HCT116 (cell line): ENCODE measurements around the gene KIF18B. TPM values are rescaled to one million over a fixed set of nuclear protein-coding genes. Genes with fewer than 3 reads are reported as not detected.

Source experiments
- ATAC-seq: fragments of 200-7000 bp; cut with Tn5 transposase; 2 replicates; pipeline ENCODE4 v1.9.1; 2020; ENCODE audit warnings: mild to moderate bottlenecking, moderate library complexity
- BruUV-seq: library from RNA; stranded (reverse); fragments of 400-500 nt; replicated peaks from 2 replicates; lab custom pipeline; 2021; lab: Mats Ljungman, UMichigan
- CTCF ChIA-PET: fragments of 300-600 bp; sonication (Branson Sonifier 250); formaldehyde crosslinking; loops from one replicate; lab custom pipeline; 2021; ENCODE audit warnings: antibody characterized with exemption; lab: Charles Lee
- POLR2A ChIA-PET: fragments of 300-600, 350-600 bp; sonication (Branson Sonifier 250); formaldehyde crosslinking; loops from one replicate; lab custom pipeline; 2021; ENCODE audit warnings: antibody characterized with exemption; lab: Charles Lee
- RAD21 ChIA-PET, 2 experiments: fragments of 300-600 bp; sonication (Branson Sonifier 250); formaldehyde crosslinking; loops; one replicate each; lab custom pipeline; 2023; ENCODE audit warnings: low total read pairs in 2 of 2; ENCODE audit not compliant: uncharacterized antibody in 2 of 2, unreplicated experiment in 2 of 2, low non-redundant PET in 1 of 2; lab: Charles Lee
- DNase-seq: peaks from one replicate; pipeline ENCODE4 v3.0.0-alpha.2; 2010; ENCODE audit warnings: low read depth, low spot score
- H2AFZ ChIP-seq: fragments of 200-600 bp; shearing (Covaris generic), sonication (generic); 2 replicates; pipeline ENCODE4 v1.6.1; 2017; ENCODE audit warnings: low read depth, mixed run types, mixed read lengths, antibody characterized with exemption, low read length; ENCODE audit not compliant: poor library complexity, severe bottlenecking
- H3K27ac ChIP-seq: 2 replicates; pipeline ENCODE4 v1.5.1; 2012; ENCODE audit warnings: low read depth, low read length
- H3K27me3 ChIP-seq: fragments of 200-600 bp; sonication (generic); 2 replicates; pipeline ENCODE4 v1.6.1; 2016; ENCODE audit warnings: mixed run types, low read length, mixed read lengths; ENCODE audit not compliant: insufficient read depth
- H3K36me3 ChIP-seq, 2 experiments: fragments of 200-500 bp in 1 of 2; fragments of 200-600 bp in 1 of 2; sonication (Bioruptor generic) in 1 of 2; sonication (generic) in 1 of 2; 2 replicates each; pipeline versions ENCODE4 v1.5.1 to v1.6.1; 2014 to 2016; ENCODE audit warnings: low read length in 2 of 2, inconsistent platforms in 1 of 2, mixed read lengths in 1 of 2, mixed run types in 1 of 2; ENCODE audit not compliant: insufficient read depth in 2 of 2, control insufficient read depth in 1 of 2
- H3K4me1 ChIP-seq, 2 experiments: fragments of 200-600 bp in 1 of 2; sonication (generic) in 1 of 2; 2 replicates each; pipeline versions ENCODE4 v1.5.1 to v1.6.1; 2012 to 2017; ENCODE audit warnings: low read length in 2 of 2, inconsistent platforms in 1 of 2, mild to moderate bottlenecking in 1 of 2, mixed read lengths in 1 of 2, mixed run types in 1 of 2, moderate library complexity in 1 of 2; ENCODE audit not compliant: insufficient read depth in 2 of 2, control insufficient read depth in 1 of 2
- H3K4me2 ChIP-seq: fragments of 200-600 bp; sonication (generic); 2 replicates; pipeline ENCODE4 v1.6.1; 2017; ENCODE audit warnings: mixed run types, low read length, mixed read lengths
- H3K4me3 ChIP-seq, 2 experiments: fragments of 200-600 bp in 1 of 2; sonication (generic) in 1 of 2; replicated peaks in 1 of 2; 2 replicates each; pipeline ENCODE4 v1.5.1; 2011 to 2016; ENCODE audit warnings: low read length in 2 of 2, control low read depth in 1 of 2, low read depth in 1 of 2, mild to moderate bottlenecking in 1 of 2, mixed read lengths in 1 of 2, mixed run types in 1 of 2
- H3K79me2 ChIP-seq: fragments of 200-600 bp; sonication (generic); 2 replicates; pipeline ENCODE4 v1.6.1; 2017; ENCODE audit warnings: mild to moderate bottlenecking, mixed run types, low read length, moderate library complexity, mixed read lengths; ENCODE audit not compliant: insufficient read depth
- H3K9ac ChIP-seq: fragments of 200-600 bp; sonication (generic); 2 replicates; pipeline ENCODE4 v1.6.1; 2016; ENCODE audit warnings: low read length, mixed read lengths
- H3K9me2 ChIP-seq: fragments of 200-600 bp; sonication (generic), shearing (Covaris generic); 2 replicates; pipeline ENCODE4 v1.6.1; 2017; ENCODE audit warnings: mixed run types, mild to moderate bottlenecking, moderate library complexity; ENCODE audit not compliant: insufficient read depth
- H3K9me3 ChIP-seq, 2 experiments: fragments of 200-500 bp in 1 of 2; fragments of 200-600 bp in 1 of 2; sonication (Bioruptor generic) in 1 of 2; sonication (generic) in 1 of 2; 2 replicates each; pipeline ENCODE4 v1.6.1; 2014 to 2017; ENCODE audit warnings: low read length in 2 of 2, mixed read lengths in 2 of 2, inconsistent platforms in 1 of 2, low read depth in 1 of 2, mild to moderate bottlenecking in 1 of 2, mixed run types in 1 of 2, moderate library complexity in 1 of 2; ENCODE audit not compliant: control insufficient read depth in 1 of 2, insufficient read depth in 1 of 2
- H4K20me1 ChIP-seq: fragments of 200-600 bp; sonication (generic), shearing (Covaris generic); 2 replicates; pipeline ENCODE4 v1.6.1; 2017; ENCODE audit warnings: mixed run types, mild to moderate bottlenecking, moderate library complexity; ENCODE audit not compliant: insufficient read depth
- CBX3 ChIP-seq: IDR thresholded peaks from 2 replicates; pipeline ENCODE4 v1.6.1; 2012; ENCODE audit warnings: low read depth
- CEBPB ChIP-seq: IDR thresholded peaks from 2 replicates; pipeline ENCODE4 v1.6.1; 2012; ENCODE audit warnings: low read depth
- EGR1 ChIP-seq: IDR thresholded peaks from 2 replicates; pipeline ENCODE4 v1.6.1; 2012; ENCODE audit warnings: low read depth
- ELF1 ChIP-seq: IDR thresholded peaks from 2 replicates; pipeline ENCODE4 v1.6.1; 2012; ENCODE audit warnings: low read depth, borderline replicate concordance
- EZH2 ChIP-seq: fragments of 200-600 bp; sonication (generic); IDR thresholded peaks from 2 replicates; pipeline ENCODE4 v1.6.1; 2017; ENCODE audit warnings: antibody characterized with exemption, mixed run types
- EZH2phosphoT487 ChIP-seq: fragments of 200-600 bp; IDR thresholded peaks from 2 replicates; pipeline ENCODE4 v1.6.1; 2018; ENCODE audit warnings: antibody characterized with exemption, borderline replicate concordance
- FOSL1 ChIP-seq: IDR thresholded peaks from 2 replicates; pipeline ENCODE4 v1.6.1; 2012; ENCODE audit warnings: low read depth
- JUND ChIP-seq: IDR thresholded peaks from 2 replicates; pipeline ENCODE4 v1.6.1; 2012
- POLR2A ChIP-seq: IDR thresholded peaks from 2 replicates; pipeline ENCODE4 v1.7.0; 2011; ENCODE audit warnings: borderline replicate concordance; ENCODE audit not compliant: insufficient read depth, insufficient read length; ENCODE audit errors: extremely low read depth
- POLR2AphosphoS5 ChIP-seq: IDR thresholded peaks from 2 replicates; pipeline ENCODE4 v1.6.1; 2011; ENCODE audit warnings: mild to moderate bottlenecking, low read depth, low read length, moderate library complexity
- SP1 ChIP-seq: IDR thresholded peaks from 2 replicates; pipeline ENCODE4 v1.6.1; 2012; ENCODE audit warnings: low read depth
- SRF ChIP-seq: IDR thresholded peaks from 2 replicates; pipeline ENCODE4 v1.6.1; 2012; ENCODE audit warnings: low read depth
- TCF7L2 ChIP-seq: IDR thresholded peaks from 2 replicates; pipeline ENCODE4 v1.7.0; 2011; ENCODE audit warnings: borderline replicate concordance, inconsistent platforms; ENCODE audit not compliant: insufficient read depth, insufficient read length; ENCODE audit errors: extremely low read depth
- YY1 ChIP-seq: IDR thresholded peaks from 2 replicates; pipeline ENCODE4 v1.6.1; 2011; ENCODE audit warnings: low read length, low read depth, moderate library complexity, mild to moderate bottlenecking; ENCODE audit not compliant: insufficient replicate concordance; ENCODE audit errors: extremely low read depth
- ZFX ChIP-seq: fragments of 450-650 bp; IDR thresholded peaks from 2 replicates; pipeline ENCODE4 v1.6.1; 2017
- ZNF274 ChIP-seq: fragments of 200-500 bp; sonication (Bioruptor generic); IDR thresholded peaks from 2 replicates; pipeline ENCODE4 v1.6.1; 2014; ENCODE audit warnings: mild to moderate bottlenecking, low read depth, low read length, inconsistent platforms
- intact Hi-C: fragments of 100-400 bp; cut with micrococcal nuclease; formaldehyde crosslinking; loops from 2 replicates; pipeline ENCODE4 v1.10.0; 2022
- total RNA-seq: library from RNA; stranded (reverse); gene quantifications from one replicate; pipeline ENCODE4 v1.2.1, GENCODE V29; 2021; ENCODE audit not compliant: unreplicated experiment
- TF ChIP-seq, protein P1 (sequence below): IDR thresholded peaks from 2 replicates; pipeline ENCODE4 v1.6.1; 2012
- TF ChIP-seq, protein P2 (sequence below): IDR thresholded peaks from 2 replicates; pipeline ENCODE4 v1.6.1; 2011; ENCODE audit warnings: mild to moderate bottlenecking, low read length, moderate library complexity; ENCODE audit not compliant: insufficient replicate concordance; ENCODE audit errors: extremely low read depth
- TF ChIP-seq, protein P3 (sequence below): IDR thresholded peaks from 2 replicates; pipeline ENCODE4 v1.6.1; 2012; ENCODE audit warnings: low read depth
- TF ChIP-seq, protein P4 (sequence below): IDR thresholded peaks from 2 replicates; pipeline ENCODE4 v1.6.1; 2012

The KIF18B gene
- total RNA-seq, 1 experiment from 2014 or later = 76.4 TPM

DNA sequence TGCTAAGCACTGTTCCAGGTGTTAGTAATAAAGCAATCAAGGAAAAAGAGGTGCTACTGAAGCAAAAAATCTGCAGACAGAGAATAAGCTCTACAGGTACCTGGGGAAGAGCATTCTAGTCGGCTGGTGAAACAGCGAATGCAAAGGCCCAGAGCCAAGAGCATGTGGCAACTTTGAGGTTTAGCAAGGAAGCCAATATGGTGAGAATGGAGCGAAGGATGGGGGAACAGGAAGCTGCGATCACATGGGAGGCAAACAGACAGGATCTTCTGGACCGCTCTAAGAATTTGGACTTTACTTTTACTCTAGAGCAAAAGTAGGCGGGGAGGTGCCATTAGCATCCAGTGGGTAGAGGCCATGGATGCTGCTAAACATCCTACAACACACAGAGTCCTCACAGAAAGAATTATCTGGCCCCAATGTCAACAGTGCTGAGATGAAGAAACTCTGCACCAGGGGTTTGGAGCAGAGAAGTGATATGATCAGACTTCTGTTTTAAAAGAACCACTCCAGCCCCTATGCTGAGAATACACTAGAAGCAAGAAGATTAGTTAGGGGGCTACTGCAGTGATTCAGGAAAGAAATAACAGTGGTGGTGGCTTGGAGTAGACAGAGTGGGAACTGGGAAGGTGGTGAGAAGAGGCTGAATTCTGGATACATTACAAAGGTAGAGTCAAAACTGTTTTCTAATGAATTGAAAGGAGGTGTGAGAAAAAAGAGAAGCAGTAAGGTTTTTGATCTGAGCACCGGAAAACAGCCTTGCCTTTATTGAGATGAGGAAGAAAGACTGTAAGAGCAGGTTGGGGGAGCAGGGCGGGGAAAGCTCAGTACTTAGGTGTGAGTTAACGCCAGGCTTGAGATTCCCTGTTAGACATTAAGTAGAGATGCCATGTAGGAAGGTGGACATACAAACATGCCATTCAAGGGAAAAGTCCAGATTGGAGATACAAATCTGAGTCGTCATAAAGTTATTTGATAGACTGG, 59.3 kb downstream of the KIF18B start:
- Histone ChIP-seq H3K9me2 (no peaks in the 10 kb centered on the region), H3K9ac (no peak overlapping the region), H3K27ac (no peak overlapping the region), H3K9me3 (no peaks in the 10 kb centered on the region), H3K4me3 (no peak overlapping the region), H3K27me3 (no peaks in the 10 kb centered on the region), H3K79me2 (peaks cover 73% of the 10 kb centered on the region), H2AFZ (no peak overlapping the region), H4K20me1 (peaks cover 17% of the 10 kb centered on the region; the same call in 1 of the 2 replicates), H3K36me3 (peaks cover 39 to 40% of the 10 kb centered on the region in 2 experiments), H3K4me1 (0 out of 4 replicates have a peak, but pooled peaks cover 0 to 4% of the 10 kb centered on the region in 2 experiments), H3K4me2 (no peak overlapping the region)
- DNase-seq (no peak), ATAC-seq (no peak)
- no TSS peak for BruUV-seq
- ChIA-PET RAD21 (no interaction called here), CTCF (no interaction called here), POLR2A (no interaction called here)
- no peak for TF ChIP-seq SP1
- TF ChIP-seq, protein P1, sequence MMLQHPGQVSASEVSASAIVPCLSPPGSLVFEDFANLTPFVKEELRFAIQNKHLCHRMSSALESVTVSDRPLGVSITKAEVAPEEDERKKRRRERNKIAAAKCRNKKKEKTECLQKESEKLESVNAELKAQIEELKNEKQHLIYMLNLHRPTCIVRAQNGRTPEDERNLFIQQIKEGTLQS = no peak
- no peak for TF ChIP-seq JUND
- no peak for TF ChIP-seq ZNF274
- TF ChIP-seq EZH2 = no peak
- TF ChIP-seq SRF = no peak
- TF ChIP-seq EZH2phosphoT487 = no peak
- TF ChIP-seq, protein P2, sequence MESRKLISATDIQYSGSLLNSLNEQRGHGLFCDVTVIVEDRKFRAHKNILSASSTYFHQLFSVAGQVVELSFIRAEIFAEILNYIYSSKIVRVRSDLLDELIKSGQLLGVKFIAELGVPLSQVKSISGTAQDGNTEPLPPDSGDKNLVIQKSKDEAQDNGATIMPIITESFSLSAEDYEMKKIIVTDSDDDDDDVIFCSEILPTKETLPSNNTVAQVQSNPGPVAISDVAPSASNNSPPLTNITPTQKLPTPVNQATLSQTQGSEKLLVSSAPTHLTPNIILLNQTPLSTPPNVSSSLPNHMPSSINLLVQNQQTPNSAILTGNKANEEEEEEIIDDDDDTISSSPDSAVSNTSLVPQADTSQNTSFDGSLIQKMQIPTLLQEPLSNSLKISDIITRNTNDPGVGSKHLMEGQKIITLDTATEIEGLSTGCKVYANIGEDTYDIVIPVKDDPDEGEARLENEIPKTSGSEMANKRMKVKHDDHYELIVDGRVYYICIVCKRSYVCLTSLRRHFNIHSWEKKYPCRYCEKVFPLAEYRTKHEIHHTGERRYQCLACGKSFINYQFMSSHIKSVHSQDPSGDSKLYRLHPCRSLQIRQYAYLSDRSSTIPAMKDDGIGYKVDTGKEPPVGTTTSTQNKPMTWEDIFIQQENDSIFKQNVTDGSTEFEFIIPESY = no peak
- TF ChIP-seq FOSL1 = no peak
- TF ChIP-seq, protein P3, sequence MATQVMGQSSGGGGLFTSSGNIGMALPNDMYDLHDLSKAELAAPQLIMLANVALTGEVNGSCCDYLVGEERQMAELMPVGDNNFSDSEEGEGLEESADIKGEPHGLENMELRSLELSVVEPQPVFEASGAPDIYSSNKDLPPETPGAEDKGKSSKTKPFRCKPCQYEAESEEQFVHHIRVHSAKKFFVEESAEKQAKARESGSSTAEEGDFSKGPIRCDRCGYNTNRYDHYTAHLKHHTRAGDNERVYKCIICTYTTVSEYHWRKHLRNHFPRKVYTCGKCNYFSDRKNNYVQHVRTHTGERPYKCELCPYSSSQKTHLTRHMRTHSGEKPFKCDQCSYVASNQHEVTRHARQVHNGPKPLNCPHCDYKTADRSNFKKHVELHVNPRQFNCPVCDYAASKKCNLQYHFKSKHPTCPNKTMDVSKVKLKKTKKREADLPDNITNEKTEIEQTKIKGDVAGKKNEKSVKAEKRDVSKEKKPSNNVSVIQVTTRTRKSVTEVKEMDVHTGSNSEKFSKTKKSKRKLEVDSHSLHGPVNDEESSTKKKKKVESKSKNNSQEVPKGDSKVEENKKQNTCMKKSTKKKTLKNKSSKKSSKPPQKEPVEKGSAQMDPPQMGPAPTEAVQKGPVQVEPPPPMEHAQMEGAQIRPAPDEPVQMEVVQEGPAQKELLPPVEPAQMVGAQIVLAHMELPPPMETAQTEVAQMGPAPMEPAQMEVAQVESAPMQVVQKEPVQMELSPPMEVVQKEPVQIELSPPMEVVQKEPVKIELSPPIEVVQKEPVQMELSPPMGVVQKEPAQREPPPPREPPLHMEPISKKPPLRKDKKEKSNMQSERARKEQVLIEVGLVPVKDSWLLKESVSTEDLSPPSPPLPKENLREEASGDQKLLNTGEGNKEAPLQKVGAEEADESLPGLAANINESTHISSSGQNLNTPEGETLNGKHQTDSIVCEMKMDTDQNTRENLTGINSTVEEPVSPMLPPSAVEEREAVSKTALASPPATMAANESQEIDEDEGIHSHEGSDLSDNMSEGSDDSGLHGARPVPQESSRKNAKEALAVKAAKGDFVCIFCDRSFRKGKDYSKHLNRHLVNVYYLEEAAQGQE = no peak
- no peak for TF ChIP-seq CBX3
- no peak for TF ChIP-seq POLR2AphosphoS5
- TF ChIP-seq POLR2A = no peak
- no peak for TF ChIP-seq ZFX
- TF ChIP-seq, protein P4, sequence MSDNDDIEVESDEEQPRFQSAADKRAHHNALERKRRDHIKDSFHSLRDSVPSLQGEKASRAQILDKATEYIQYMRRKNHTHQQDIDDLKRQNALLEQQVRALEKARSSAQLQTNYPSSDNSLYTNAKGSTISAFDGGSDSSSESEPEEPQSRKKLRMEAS = no peak
- no peak for TF ChIP-seq CEBPB
- no peak for TF ChIP-seq TCF7L2
- TF ChIP-seq ELF1 = no peak
- TF ChIP-seq YY1 = no peak
- TF ChIP-seq EGR1 = no peak
- intact Hi-C loops = no loop called here
